Breast epithelium (tissue), 3 donors: ENCODE measurements around the gene THOP1.

Source experiments
- CTCF ChIP-seq, 3 donors: fragments of 450-650 bp; IDR thresholded peaks; one replicate each; pipeline ENCODE4 v1.5.1; 2016 to 2017; ENCODE audit warnings: antibody characterized with exemption in 3 of 3, mild to moderate bottlenecking in 3 of 3, moderate library complexity in 3 of 3
- POLR2A ChIP-seq: fragments of 450-650 bp; IDR thresholded peaks from one replicate; pipeline ENCODE4 v1.6.1; 2016; ENCODE audit warnings: antibody characterized with exemption, mild to moderate bottlenecking, moderate library complexity

DNA sequence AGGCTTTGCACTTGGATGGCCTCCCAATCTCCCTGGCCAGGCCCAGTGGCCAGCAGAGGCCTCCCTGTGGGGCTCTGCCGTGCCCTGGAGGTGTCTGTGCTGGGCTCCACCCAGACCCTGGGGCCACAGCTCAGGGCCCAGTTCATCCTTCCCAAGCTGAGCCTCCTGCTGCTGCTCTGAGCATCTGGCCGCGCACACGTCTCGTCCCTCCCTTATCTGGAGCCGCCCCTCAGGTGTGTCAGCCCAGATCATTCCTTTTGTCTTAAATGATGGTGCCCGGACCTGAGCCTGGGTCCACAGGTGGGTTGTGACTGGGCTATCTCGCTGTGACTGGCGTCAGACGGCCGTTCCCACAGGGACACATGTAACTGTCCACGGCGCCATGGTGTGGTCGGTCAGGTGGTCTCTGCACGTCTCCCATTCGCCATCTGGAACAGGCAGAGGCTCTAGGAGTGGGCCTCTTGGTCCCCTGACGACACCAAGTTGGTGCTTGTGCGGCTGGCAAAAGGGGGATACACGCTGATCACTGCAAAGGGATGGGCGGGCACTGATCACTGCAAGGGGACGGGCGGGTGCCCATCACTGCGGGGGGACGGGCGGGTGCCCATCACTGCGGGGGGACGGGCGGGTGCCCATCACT is 20.1 kb downstream of the THOP1 start:
- TF ChIP-seq CTCF (IDR thresholded peaks at IDR 0.05) (no peak), POLR2A (no peak)
